ENCODE measurements around the gene FNDC3B.

FNDC3B gene

GRCh38 chr3:172320468-172320867, 281.1 kb downstream of the FNDC3B start:
- no peak for TF ChIP-seq GATA2 (IDR thresholded peaks at IDR 0.05; ENCODE audit: low read depth, low read length)
- no peak for TF ChIP-seq GATA3 (IDR thresholded peaks at IDR 0.05; ENCODE audit: low read depth, low read length)

- TF ChIP-seq GATA2 (IDR thresholded peaks at IDR 0.05; ENCODE audit: low read depth, low read length) = no peak
- no peak for TF ChIP-seq GATA3 (IDR thresholded peaks at IDR 0.05; ENCODE audit: low read depth, low read length)
Observed at GRCh38 chr3:172321035-172321434, 281.7 kb downstream of the FNDC3B start.

- TF ChIP-seq GATA3 (IDR thresholded peaks at IDR 0.05; ENCODE audit: low read depth, low read length) (no peak), GATA2 (IDR thresholded peaks at IDR 0.05; ENCODE audit: low read depth, low read length) (no peak)
Observed at GRCh38 chr3:172323894-172324610, 284.7 kb downstream of the FNDC3B start.

- TF ChIP-seq GATA3 (IDR thresholded peaks at IDR 0.05; ENCODE audit: low read depth, low read length) = no peak
- no peak for TF ChIP-seq GATA2 (IDR thresholded peaks at IDR 0.05; ENCODE audit: low read depth, low read length)
Observed at GRCh38 chr3:172324611-172325203, 285.3 kb downstream of the FNDC3B start.

- no peak for TF ChIP-seq GATA2 (IDR thresholded peaks at IDR 0.05; ENCODE audit: low read depth, low read length)
- TF ChIP-seq GATA3 (IDR thresholded peaks at IDR 0.05; ENCODE audit: low read depth, low read length) = no peak
Observed at GRCh38 chr3:172325461-172325860, 286.1 kb downstream of the FNDC3B start.

- TF ChIP-seq GATA2 (IDR thresholded peaks at IDR 0.05; ENCODE audit: low read depth, low read length) = no peak
- no peak for TF ChIP-seq GATA3 (IDR thresholded peaks at IDR 0.05; ENCODE audit: low read depth, low read length)
Observed at GRCh38 chr3:172326993-172327392, 287.6 kb downstream of the FNDC3B start.

GRCh38 chr3:172328282-172328681, 288.9 kb downstream of the FNDC3B start:
- no peak for TF ChIP-seq GATA2 (IDR thresholded peaks at IDR 0.05; ENCODE audit: low read depth, low read length)
- TF ChIP-seq GATA3 (IDR thresholded peaks at IDR 0.05; ENCODE audit: low read depth, low read length) = no peak

GRCh38 chr3:172329070-172329469, 289.7 kb downstream of the FNDC3B start:
- TF ChIP-seq GATA3 (IDR thresholded peaks at IDR 0.05; ENCODE audit: low read depth, low read length) (no peak), GATA2 (IDR thresholded peaks at IDR 0.05; ENCODE audit: low read depth, low read length) (no peak)

- TF ChIP-seq GATA3 (IDR thresholded peaks at IDR 0.05; ENCODE audit: low read depth, low read length) (no peak), GATA2 (IDR thresholded peaks at IDR 0.05; ENCODE audit: low read depth, low read length) (no peak)
Observed at GRCh38 chr3:172330413-172330812, 291.0 kb downstream of the FNDC3B start.

GRCh38 chr3:172332256-172333041, 293.1 kb downstream of the FNDC3B start:
- TF ChIP-seq GATA2 (IDR thresholded peaks at IDR 0.05; ENCODE audit: low read depth, low read length) = no peak
- no peak for TF ChIP-seq GATA3 (IDR thresholded peaks at IDR 0.05; ENCODE audit: low read depth, low read length)

- TF ChIP-seq GATA2 (IDR thresholded peaks at IDR 0.05; ENCODE audit: low read depth, low read length) (no peak), GATA3 (IDR thresholded peaks at IDR 0.05; ENCODE audit: low read depth, low read length) (no peak)
Observed at GRCh38 chr3:172333042-172333377, 293.6 kb downstream of the FNDC3B start.

- TF ChIP-seq GATA2 (IDR thresholded peaks at IDR 0.05; ENCODE audit: low read depth, low read length) (no peak), GATA3 (IDR thresholded peaks at IDR 0.05; ENCODE audit: low read depth, low read length) (no peak)
Observed at GRCh38 chr3:172333692-172334457, 294.5 kb downstream of the FNDC3B start.

GRCh38 chr3:172334671-172335207, 295.4 kb downstream of the FNDC3B start:
- TF ChIP-seq GATA3 (IDR thresholded peaks at IDR 0.05; ENCODE audit: low read depth, low read length) (no peak), GATA2 (IDR thresholded peaks at IDR 0.05; ENCODE audit: low read depth, low read length) (no peak)

GRCh38 chr3:172339892-172340291, 300.5 kb downstream of the FNDC3B start:
- no peak for TF ChIP-seq GATA3 (IDR thresholded peaks at IDR 0.05; ENCODE audit: low read depth, low read length)
- TF ChIP-seq GATA2 (IDR thresholded peaks at IDR 0.05; ENCODE audit: low read depth, low read length) = no peak
